HEK293 (cell line): Measurements from ENCODE around the gene ZC3H10.

ENCODE experiments used
- CTCF ChIA-PET: fragments of 350-600 bp; formaldehyde crosslinking; extraction: SDS; loops from one replicate; lab custom pipeline; 2021; ENCODE audit warnings: antibody characterized with exemption; lab: Yijun Ruan, JAX
- POLR2A ChIA-PET: fragments of 300-600 bp; formaldehyde crosslinking; extraction: SDS; loops from one replicate; lab custom pipeline; 2020; ENCODE audit warnings: antibody characterized with exemption, inconsistent platforms; lab: Yijun Ruan, JAX
- H3K27ac ChIP-seq: fragments of 200-500 bp; sonication (Bioruptor generic); 2 replicates; pipeline ENCODE4 v1.5.1; 2014; ENCODE audit warnings: low read depth, low read length, control low read depth, inconsistent platforms; ENCODE audit errors: extremely low read depth
- H3K36me3 ChIP-seq, 2 experiments: fragments of 200-500 bp in 1 of 2; sonication (Bioruptor generic) in 1 of 2; 1 replicate in 1 of 2; 2 replicates in 1 of 2; pipeline ENCODE4 v1.5.1; 2014 to 2017; ENCODE audit warnings: inconsistent platforms in 2 of 2, low read length in 2 of 2; ENCODE audit not compliant: control insufficient read depth in 2 of 2, insufficient read depth in 1 of 2
- H3K4me1 ChIP-seq: fragments of 200-500 bp; sonication (Bioruptor generic); 2 replicates; pipeline ENCODE4 v1.5.1; 2014; ENCODE audit warnings: mild to moderate bottlenecking, low read length, inconsistent platforms; ENCODE audit not compliant: control insufficient read depth, insufficient read depth
- H3K4me3 ChIP-seq: 2 replicates; pipeline ENCODE4 v1.5.1; 2011; ENCODE audit warnings: low read depth, mild to moderate bottlenecking, control low read depth, low read length, moderate library complexity
- H3K9me3 ChIP-seq: fragments of 200-500 bp; sonication (Bioruptor generic); 2 replicates; pipeline ENCODE4 v1.5.1; 2014; ENCODE audit warnings: low read depth, low read length, inconsistent platforms; ENCODE audit not compliant: control insufficient read depth, insufficient read depth
- FEZF1 ChIP-seq: fragments of 450-650 bp; formaldehyde crosslinking; IDR thresholded peaks from 2 replicates; pipeline ENCODE4 v1.5.1; 2016; ENCODE audit warnings: missing biosample characterization, missing genetic modification characterization
- GLIS2 ChIP-seq: fragments of 450-650 bp; formaldehyde crosslinking; IDR thresholded peaks from 2 replicates; pipeline ENCODE4 v1.5.1; 2016; ENCODE audit warnings: missing biosample characterization, missing genetic modification characterization
- KLF10 ChIP-seq: fragments of 450-650 bp; IDR thresholded peaks from 2 replicates; pipeline ENCODE4 v1.5.1; 2018; ENCODE audit warnings: missing biosample characterization, mild to moderate bottlenecking, missing genetic modification characterization
- KLF8 ChIP-seq: fragments of 450-650 bp; formaldehyde crosslinking; IDR thresholded peaks from 2 replicates; pipeline ENCODE4 v1.5.1; 2016; ENCODE audit warnings: missing biosample characterization, missing genetic modification characterization
- SP2 ChIP-seq: fragments of 450-650 bp; formaldehyde crosslinking; IDR thresholded peaks from 2 replicates; pipeline ENCODE4 v1.5.1; 2016; ENCODE audit warnings: missing biosample characterization, missing genetic modification characterization
- SP7 ChIP-seq: fragments of 450-650 bp; formaldehyde crosslinking; IDR thresholded peaks from 2 replicates; pipeline ENCODE4 v1.5.1; 2016; ENCODE audit warnings: missing biosample characterization, missing genetic modification characterization
- ZBTB20 ChIP-seq: fragments of 450-650 bp; formaldehyde crosslinking; IDR thresholded peaks from 2 replicates; pipeline ENCODE4 v1.5.1; 2016; ENCODE audit warnings: missing biosample characterization, missing genetic modification characterization
- ZBTB21 ChIP-seq: fragments of 450-650 bp; formaldehyde crosslinking; IDR thresholded peaks from 2 replicates; pipeline ENCODE4 v1.5.1; 2017; ENCODE audit warnings: missing biosample characterization, missing genetic modification characterization
- ZFP69B ChIP-seq: fragments of 450-650 bp; formaldehyde crosslinking; IDR thresholded peaks from 2 replicates; pipeline ENCODE4 v1.5.1; 2016; ENCODE audit warnings: missing biosample characterization, missing genetic modification characterization
- ZIC2 ChIP-seq: fragments of 450-650 bp; formaldehyde crosslinking; IDR thresholded peaks from 2 replicates; pipeline ENCODE4 v1.5.1; 2016; ENCODE audit warnings: missing biosample characterization, missing genetic modification characterization
- ZNF2 ChIP-seq: fragments of 450-650 bp; formaldehyde crosslinking; IDR thresholded peaks from 2 replicates; pipeline ENCODE4 v1.5.1; 2016; ENCODE audit warnings: missing biosample characterization, missing genetic modification characterization
- ZNF324 ChIP-seq: fragments of 450-650 bp; formaldehyde crosslinking; IDR thresholded peaks from 2 replicates; pipeline ENCODE4 v1.5.1; 2016; ENCODE audit warnings: missing biosample characterization, missing genetic modification characterization
- ZNF354C ChIP-seq: fragments of 450-650 bp; formaldehyde crosslinking; IDR thresholded peaks from 2 replicates; pipeline ENCODE4 v1.5.1; 2016; ENCODE audit warnings: missing biosample characterization, missing genetic modification characterization, low read depth, borderline replicate concordance
- ZNF394 ChIP-seq: fragments of 450-650 bp; formaldehyde crosslinking; IDR thresholded peaks from 2 replicates; pipeline ENCODE4 v1.5.1; 2016; ENCODE audit warnings: missing biosample characterization, missing genetic modification characterization, mild to moderate bottlenecking, moderate library complexity, borderline replicate concordance
- ZNF404 ChIP-seq: fragments of 450-650 bp; formaldehyde crosslinking; IDR thresholded peaks from 2 replicates; pipeline ENCODE4 v1.5.1; 2017; ENCODE audit warnings: missing biosample characterization, missing genetic modification characterization
- ZNF433 ChIP-seq: fragments of 450-650 bp; formaldehyde crosslinking; IDR thresholded peaks from 2 replicates; pipeline ENCODE4 v1.5.1; 2016; ENCODE audit warnings: missing biosample characterization, missing genetic modification characterization, low read depth
- ZNF48 ChIP-seq: fragments of 450-650 bp; formaldehyde crosslinking; IDR thresholded peaks from 2 replicates; pipeline ENCODE4 v1.5.1; 2016; ENCODE audit warnings: missing biosample characterization, missing genetic modification characterization
- ZNF610 ChIP-seq: fragments of 450-650 bp; formaldehyde crosslinking; IDR thresholded peaks from 2 replicates; pipeline ENCODE4 v1.5.1; 2016; ENCODE audit warnings: missing biosample characterization, missing genetic modification characterization, borderline replicate concordance
- ZNF785 ChIP-seq: fragments of 450-650 bp; formaldehyde crosslinking; IDR thresholded peaks from 2 replicates; pipeline ENCODE4 v1.5.1; 2016; ENCODE audit warnings: missing biosample characterization, missing genetic modification characterization
- TF ChIP-seq, protein P1 (sequence below): fragments of 450-650 bp; formaldehyde crosslinking; conservative IDR thresholded peaks from 2 replicates; pipeline ENCODE4 v1.5.1; 2016; ENCODE audit warnings: low read depth, missing biosample characterization, missing genetic modification characterization
- TF ChIP-seq, protein P2 (sequence below): fragments of 450-650 bp; formaldehyde crosslinking; conservative IDR thresholded peaks from 2 replicates; pipeline ENCODE4 v1.5.1; 2016; ENCODE audit warnings: low read depth, missing biosample characterization, missing genetic modification characterization
- TF ChIP-seq, protein P3 (sequence below): fragments of 450-650 bp; formaldehyde crosslinking; IDR thresholded peaks from 2 replicates; pipeline ENCODE4 v1.5.1; 2017; ENCODE audit warnings: missing biosample characterization, missing genetic modification characterization
- TF ChIP-seq, protein P4 (sequence below): fragments of 450-650 bp; formaldehyde crosslinking; IDR thresholded peaks from 2 replicates; pipeline ENCODE4 v1.5.1; 2017; ENCODE audit warnings: missing biosample characterization, mild to moderate bottlenecking, missing genetic modification characterization, moderate library complexity

The ZC3H10 gene

DNA sequence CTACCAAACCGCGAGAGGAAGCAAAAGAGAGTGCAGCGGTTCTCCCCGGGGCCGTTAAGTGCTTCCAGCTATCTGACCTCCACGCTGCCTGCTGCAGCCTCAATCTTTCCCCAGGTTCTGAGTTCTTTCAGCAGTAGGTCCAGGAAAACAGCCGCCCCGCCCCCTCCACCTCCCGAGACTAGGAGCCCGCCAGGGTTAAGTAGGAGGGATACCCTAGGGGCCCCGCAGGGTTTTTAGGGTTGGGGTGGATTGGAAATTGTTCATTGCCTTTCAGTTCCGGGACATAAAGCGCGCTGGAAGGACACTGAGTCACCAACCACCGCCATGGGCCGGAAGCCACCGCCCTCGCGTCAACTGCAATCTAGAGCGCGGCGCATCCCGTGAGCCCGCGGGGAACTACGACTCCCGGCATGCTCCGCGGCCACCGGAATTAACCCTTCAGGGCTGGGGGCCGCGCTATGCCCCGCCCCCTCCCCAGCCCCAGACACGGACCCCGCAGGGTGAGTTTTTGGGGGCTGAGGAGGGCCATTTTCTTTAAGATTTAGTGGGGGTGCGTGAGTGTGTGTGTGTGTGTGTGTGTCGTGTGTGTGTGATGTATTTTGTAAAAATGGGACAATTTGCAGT, 34.2 kb downstream of the ZC3H10 start, which contains the start of gene MYL6B:
MYL6B (plus strand) TSS at position 456 of the 624 bp plus-strand sequence. CDS start 1,332 bp downstream, outside the sequence.
- Histone ChIP-seq H3K4me3 (peak within 1 kb of the TSS; percentile 46), H3K36me3 (peaks cover 4 to 21% of the 10 kb centered on the region in 2 experiments), H3K4me1 (no peaks in the 10 kb centered on the region; the same call in 1 of the 2 replicates), H3K27ac (peak within 1 kb of the TSS; percentile 74), H3K9me3 (no peaks in the 10 kb centered on the region)
- CTCF ChIA-PET = interaction anchor here (0.6 to 1.0 kb wide), 4 partner anchors 11 to 42 kb away, joined by 3 to 6 read pairs (median 3); no protein-coding TSS in a partner anchor
- POLR2A ChIA-PET = interaction anchor here (0.5 to 1.8 kb wide), 5 partner anchors 9 to 102 kb away, joined by 3 to 18 read pairs (median 3); partner anchors contain the start of genes ESYT1, RNF41 and ZC3H10
- TF ChIP-seq ZNF394 (tag by site-specific recombination) (peak; percentile 53; the same call in 1 of the 2 replicates), FEZF1 (0 out of 2 replicates have a peak, but pooled peaks have one; percentile 8), ZNF48 (tag by site-specific recombination) (no peak), ZNF2 (tag by site-specific recombination) (0 out of 2 replicates have a peak, but pooled peaks have one; percentile 24), ZBTB21 (tag by site-specific recombination) (peak; percentile 59), ZNF324 (tag by site-specific recombination) (peak; percentile 66), ZIC2 (no peak), ZNF785 (tag by site-specific recombination) (no peak), KLF8 (peak; percentile 64; the same call in 1 of the 2 replicates), SP2 (tag by site-specific recombination) (peak; percentile 82), ZNF610 (tag by site-specific recombination) (peak; percentile 55; the same call in 1 of the 2 replicates), ZBTB20 (tag by site-specific recombination) (peak; percentile 83), ZNF404 (tag by site-specific recombination) (no peak), ZNF433 (tag by site-specific recombination) (no peak), GLIS2 (tag by site-specific recombination) (peak; percentile 70), ZNF354C (tag by site-specific recombination) (no peak), SP7 (tag by site-specific recombination) (peak; percentile 75; the same call in 1 of the 2 replicates), ZFP69B (tag by site-specific recombination) (peak; percentile 56), KLF10 (tag by site-specific recombination) (peak; percentile 68)
- TF ChIP-seq, protein P1, sequence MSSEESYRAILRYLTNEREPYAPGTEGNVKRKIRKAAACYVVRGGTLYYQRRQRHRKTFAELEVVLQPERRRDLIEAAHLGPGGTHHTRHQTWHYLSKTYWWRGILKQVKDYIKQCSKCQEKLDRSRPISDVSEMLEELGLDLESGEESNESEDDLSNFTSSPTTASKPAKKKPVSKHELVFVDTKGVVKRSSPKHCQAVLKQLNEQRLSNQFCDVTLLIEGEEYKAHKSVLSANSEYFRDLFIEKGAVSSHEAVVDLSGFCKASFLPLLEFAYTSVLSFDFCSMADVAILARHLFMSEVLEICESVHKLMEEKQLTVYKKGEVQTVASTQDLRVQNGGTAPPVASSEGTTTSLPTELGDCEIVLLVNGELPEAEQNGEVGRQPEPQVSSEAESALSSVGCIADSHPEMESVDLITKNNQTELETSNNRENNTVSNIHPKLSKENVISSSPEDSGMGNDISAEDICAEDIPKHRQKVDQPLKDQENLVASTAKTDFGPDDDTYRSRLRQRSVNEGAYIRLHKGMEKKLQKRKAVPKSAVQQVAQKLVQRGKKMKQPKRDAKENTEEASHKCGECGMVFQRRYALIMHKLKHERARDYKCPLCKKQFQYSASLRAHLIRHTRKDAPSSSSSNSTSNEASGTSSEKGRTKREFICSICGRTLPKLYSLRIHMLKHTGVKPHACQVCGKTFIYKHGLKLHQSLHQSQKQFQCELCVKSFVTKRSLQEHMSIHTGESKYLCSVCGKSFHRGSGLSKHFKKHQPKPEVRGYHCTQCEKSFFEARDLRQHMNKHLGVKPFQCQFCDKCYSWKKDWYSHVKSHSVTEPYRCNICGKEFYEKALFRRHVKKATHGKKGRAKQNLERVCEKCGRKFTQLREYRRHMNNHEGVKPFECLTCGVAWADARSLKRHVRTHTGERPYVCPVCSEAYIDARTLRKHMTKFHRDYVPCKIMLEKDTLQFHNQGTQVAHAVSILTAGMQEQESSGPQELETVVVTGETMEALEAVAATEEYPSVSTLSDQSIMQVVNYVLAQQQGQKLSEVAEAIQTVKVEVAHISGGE = peak; percentile 84
- TF ChIP-seq, protein P2, sequence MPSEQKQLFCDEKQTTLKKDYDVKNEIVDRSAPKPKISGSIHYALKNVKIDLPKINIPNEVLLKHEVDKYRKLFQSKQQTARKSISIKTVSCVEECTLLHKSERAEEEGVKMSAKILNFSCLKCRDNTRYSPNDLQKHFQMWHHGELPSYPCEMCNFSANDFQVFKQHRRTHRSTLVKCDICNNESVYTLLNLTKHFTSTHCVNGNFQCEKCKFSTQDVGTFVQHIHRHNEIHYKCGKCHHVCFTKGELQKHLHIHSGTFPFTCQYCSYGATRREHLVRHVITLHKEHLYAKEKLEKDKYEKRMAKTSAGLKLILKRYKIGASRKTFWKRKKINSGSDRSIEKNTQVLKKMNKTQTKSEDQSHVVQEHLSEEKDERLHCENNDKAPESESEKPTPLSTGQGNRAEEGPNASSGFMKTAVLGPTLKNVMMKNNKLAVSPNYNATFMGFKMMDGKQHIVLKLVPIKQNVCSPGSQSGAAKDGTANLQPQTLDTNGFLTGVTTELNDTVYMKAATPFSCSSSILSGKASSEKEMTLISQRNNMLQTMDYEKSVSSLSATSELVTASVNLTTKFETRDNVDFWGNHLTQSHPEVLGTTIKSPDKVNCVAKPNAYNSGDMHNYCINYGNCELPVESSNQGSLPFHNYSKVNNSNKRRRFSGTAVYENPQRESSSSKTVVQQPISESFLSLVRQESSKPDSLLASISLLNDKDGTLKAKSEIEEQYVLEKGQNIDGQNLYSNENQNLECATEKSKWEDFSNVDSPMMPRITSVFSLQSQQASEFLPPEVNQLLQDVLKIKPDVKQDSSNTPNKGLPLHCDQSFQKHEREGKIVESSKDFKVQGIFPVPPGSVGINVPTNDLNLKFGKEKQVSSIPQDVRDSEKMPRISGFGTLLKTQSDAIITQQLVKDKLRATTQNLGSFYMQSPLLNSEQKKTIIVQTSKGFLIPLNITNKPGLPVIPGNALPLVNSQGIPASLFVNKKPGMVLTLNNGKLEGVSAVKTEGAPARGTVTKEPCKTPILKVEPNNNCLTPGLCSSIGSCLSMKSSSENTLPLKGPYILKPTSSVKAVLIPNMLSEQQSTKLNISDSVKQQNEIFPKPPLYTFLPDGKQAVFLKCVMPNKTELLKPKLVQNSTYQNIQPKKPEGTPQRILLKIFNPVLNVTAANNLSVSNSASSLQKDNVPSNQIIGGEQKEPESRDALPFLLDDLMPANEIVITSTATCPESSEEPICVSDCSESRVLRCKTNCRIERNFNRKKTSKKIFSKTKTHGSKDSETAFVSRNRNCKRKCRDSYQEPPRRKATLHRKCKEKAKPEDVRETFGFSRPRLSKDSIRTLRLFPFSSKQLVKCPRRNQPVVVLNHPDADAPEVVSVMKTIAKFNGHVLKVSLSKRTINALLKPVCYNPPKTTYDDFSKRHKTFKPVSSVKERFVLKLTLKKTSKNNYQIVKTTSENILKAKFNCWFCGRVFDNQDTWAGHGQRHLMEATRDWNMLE (tag by site-specific recombination) = peak; percentile 68; the same call in 1 of the 2 replicates
- TF ChIP-seq, protein P3, sequence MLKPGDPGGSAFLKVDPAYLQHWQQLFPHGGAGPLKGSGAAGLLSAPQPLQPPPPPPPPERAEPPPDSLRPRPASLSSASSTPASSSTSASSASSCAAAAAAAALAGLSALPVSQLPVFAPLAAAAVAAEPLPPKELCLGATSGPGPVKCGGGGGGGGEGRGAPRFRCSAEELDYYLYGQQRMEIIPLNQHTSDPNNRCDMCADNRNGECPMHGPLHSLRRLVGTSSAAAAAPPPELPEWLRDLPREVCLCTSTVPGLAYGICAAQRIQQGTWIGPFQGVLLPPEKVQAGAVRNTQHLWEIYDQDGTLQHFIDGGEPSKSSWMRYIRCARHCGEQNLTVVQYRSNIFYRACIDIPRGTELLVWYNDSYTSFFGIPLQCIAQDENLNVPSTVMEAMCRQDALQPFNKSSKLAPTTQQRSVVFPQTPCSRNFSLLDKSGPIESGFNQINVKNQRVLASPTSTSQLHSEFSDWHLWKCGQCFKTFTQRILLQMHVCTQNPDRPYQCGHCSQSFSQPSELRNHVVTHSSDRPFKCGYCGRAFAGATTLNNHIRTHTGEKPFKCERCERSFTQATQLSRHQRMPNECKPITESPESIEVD (tag by site-specific recombination) = no peak
- TF ChIP-seq, protein P4, sequence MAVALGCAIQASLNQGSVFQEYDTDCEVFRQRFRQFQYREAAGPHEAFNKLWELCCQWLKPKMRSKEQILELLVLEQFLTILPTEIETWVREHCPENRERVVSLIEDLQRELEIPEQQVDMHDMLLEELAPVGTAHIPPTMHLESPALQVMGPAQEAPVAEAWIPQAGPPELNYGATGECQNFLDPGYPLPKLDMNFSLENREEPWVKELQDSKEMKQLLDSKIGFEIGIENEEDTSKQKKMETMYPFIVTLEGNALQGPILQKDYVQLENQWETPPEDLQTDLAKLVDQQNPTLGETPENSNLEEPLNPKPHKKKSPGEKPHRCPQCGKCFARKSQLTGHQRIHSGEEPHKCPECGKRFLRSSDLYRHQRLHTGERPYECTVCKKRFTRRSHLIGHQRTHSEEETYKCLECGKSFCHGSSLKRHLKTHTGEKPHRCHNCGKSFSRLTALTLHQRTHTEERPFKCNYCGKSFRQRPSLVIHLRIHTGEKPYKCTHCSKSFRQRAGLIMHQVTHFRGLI (tag by site-specific recombination) = 0 out of 2 replicates have a peak, but pooled peaks have one; percentile 27
